SK-N-MC (cell line): ENCODE results near the gene GPNMB.

Experiments used
- EZH2 ChIP-seq: fragments of 200-600 bp; sonication (generic); IDR thresholded peaks from one replicate; pipeline ENCODE4 v1.6.1; 2017; ENCODE audit warnings: antibody characterized with exemption
- FOXP2 ChIP-seq: optimal IDR thresholded peaks from 2 replicates; pipeline ENCODE3; 2011; ENCODE audit warnings: mild to moderate bottlenecking, moderate library complexity; ENCODE audit not compliant: insufficient read depth; ENCODE audit errors: extremely low read length, control extremely low read depth
- POLR2AphosphoS5 ChIP-seq: IDR thresholded peaks from 2 replicates; pipeline ENCODE4 v1.6.1; 2012; ENCODE audit warnings: mild to moderate bottlenecking, low read depth, low read length, borderline replicate concordance

DNA sequence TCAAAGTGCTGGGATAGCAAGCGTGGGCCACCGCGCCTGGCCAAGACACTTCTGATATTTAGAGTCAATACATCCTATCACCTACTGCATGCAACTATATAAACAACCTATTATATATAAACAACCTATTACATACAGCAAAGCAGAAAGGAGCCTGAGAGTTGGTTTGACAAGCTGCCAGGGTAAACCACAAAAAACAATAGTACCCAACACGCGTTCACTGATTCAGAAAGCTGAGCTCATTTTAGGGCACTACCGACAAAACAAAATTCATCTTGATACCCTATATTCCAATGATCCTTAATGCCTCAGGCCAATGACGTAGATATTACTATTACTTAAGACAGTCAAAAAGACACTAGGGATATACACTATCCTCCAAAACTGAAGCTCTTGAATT lies 68.8 kb downstream of the GPNMB start:
- TF ChIP-seq EZH2 = no peak
- TF ChIP-seq POLR2AphosphoS5 = no peak
- TF ChIP-seq FOXP2 = no peak
